IMR-90 (cell line): ENCODE results near the gene ACBD7. TPM values are rescaled to one million over a fixed set of nuclear protein-coding genes. Genes with fewer than 3 reads are reported as not detected.

Source experiments
- ATAC-seq: fragments of 200-7000 bp; cut with Tn5 transposase; 2 replicates; pipeline ENCODE4 v1.9.1; 2020; ENCODE audit warnings: low read depth, mild to moderate bottlenecking, moderate library complexity
- BruUV-seq: library from RNA; stranded (reverse); fragments of 400-500 nt; replicated peaks from 2 replicates; lab custom pipeline; 2021; lab: Mats Ljungman, UMichigan
- CTCF ChIA-PET: fragments of 300-600 bp; formaldehyde crosslinking; extraction: SDS; loops from one replicate; lab custom pipeline; 2021; ENCODE audit warnings: antibody characterized with exemption; lab: Yijun Ruan, JAX
- POLR2A ChIA-PET: fragments of 300-600 bp; sonication (Branson Sonifier 250); formaldehyde crosslinking; loops from one replicate; lab custom pipeline; 2022; ENCODE audit warnings: antibody characterized with exemption; ENCODE audit not compliant: unreplicated experiment; lab: Charles Lee
- DNase-seq: peaks from one replicate; pipeline ENCODE4 v3.0.0; 2013
- H2AFZ ChIP-seq: replicated peaks from 2 replicates; pipeline ENCODE3; 2013; ENCODE audit warnings: low read length, mild to moderate bottlenecking; ENCODE audit not compliant: poor library complexity
- H2AK5ac ChIP-seq: 2 replicates; pipeline ENCODE4 v1.6.1; 2013; ENCODE audit warnings: low read depth, low read length, inconsistent platforms
- H2AK9ac ChIP-seq: replicated peaks from 2 replicates; pipeline ENCODE3; 2013; ENCODE audit warnings: mild to moderate bottlenecking, low read depth, low read length, moderate library complexity; ENCODE audit not compliant: poor library complexity
- H2BK120ac ChIP-seq: 2 replicates; pipeline ENCODE4 v1.6.1; 2013; ENCODE audit warnings: low read depth, low read length, inconsistent platforms
- H2BK15ac ChIP-seq: 3 replicates; pipeline ENCODE4 v1.6.1; 2013; ENCODE audit warnings: low read depth, low read length, inconsistent platforms
- H2BK20ac ChIP-seq: 2 replicates; pipeline ENCODE4 v1.6.1; 2013; ENCODE audit warnings: low read depth, mild to moderate bottlenecking, inconsistent platforms, low read length, moderate library complexity
- H2BK5ac ChIP-seq: 2 replicates; pipeline ENCODE4 v1.6.1; 2013; ENCODE audit warnings: mild to moderate bottlenecking, low read depth, low read length, inconsistent platforms; ENCODE audit not compliant: poor library complexity, severe bottlenecking
- H3K14ac ChIP-seq: replicated peaks from 2 replicates; pipeline ENCODE4 v1.6.1; 2013; ENCODE audit warnings: low read depth, low read length, inconsistent platforms
- H3K18ac ChIP-seq: 2 replicates; pipeline ENCODE4 v1.6.1; 2013; ENCODE audit warnings: low read depth, low read length, control low read depth
- H3K23ac ChIP-seq: 2 replicates; pipeline ENCODE4 v1.6.1; 2013; ENCODE audit warnings: low read depth, low read length, inconsistent platforms
- H3K27ac ChIP-seq: 2 replicates; pipeline ENCODE4 v1.5.1; 2013; ENCODE audit warnings: mild to moderate bottlenecking, control low read depth, low read length; ENCODE audit not compliant: insufficient read depth
- H3K27me3 ChIP-seq: 2 replicates; pipeline ENCODE4 v1.6.1; 2013; ENCODE audit warnings: low read length; ENCODE audit not compliant: control insufficient read depth, insufficient read depth
- H3K36me3 ChIP-seq: 2 replicates; pipeline ENCODE4 v1.6.1; 2013; ENCODE audit warnings: low read length, mixed read lengths; ENCODE audit not compliant: control insufficient read depth, insufficient read depth
- H3K4ac ChIP-seq: 2 replicates; pipeline ENCODE4 v1.6.1; 2013; ENCODE audit warnings: low read depth, low read length, inconsistent platforms
- H3K4me1 ChIP-seq: 2 replicates; pipeline ENCODE4 v1.6.1; 2013; ENCODE audit warnings: low read length, mixed read lengths; ENCODE audit not compliant: control insufficient read depth, insufficient read depth
- H3K4me2 ChIP-seq: 2 replicates; pipeline ENCODE4 v1.6.1; 2013; ENCODE audit warnings: low read depth, mild to moderate bottlenecking, control low read depth, low read length, moderate library complexity
- H3K4me3 ChIP-seq: 2 replicates; pipeline ENCODE4 v1.5.1; 2013; ENCODE audit warnings: low read depth, mild to moderate bottlenecking, control low read depth, low read length, moderate library complexity; ENCODE audit not compliant: insufficient read depth
- H3K56ac ChIP-seq: 2 replicates; pipeline ENCODE4 v1.6.1; 2013; ENCODE audit warnings: low read length, inconsistent platforms; ENCODE audit not compliant: insufficient read depth; ENCODE audit errors: extremely low read depth
- H3K79me1 ChIP-seq, 2 experiments: 2 replicates each; pipeline ENCODE4 v1.6.1; 2013; ENCODE audit warnings: low read length in 2 of 2, inconsistent platforms in 1 of 2, low read depth in 1 of 2
- H3K9ac ChIP-seq: 2 replicates; pipeline ENCODE4 v1.6.1; 2013; ENCODE audit warnings: low read depth, low read length, control low read depth
- H3K9me1 ChIP-seq: 2 replicates; pipeline ENCODE4 v1.6.1; 2013; ENCODE audit warnings: low read length, inconsistent platforms; ENCODE audit not compliant: insufficient read depth
- H3K9me3 ChIP-seq: 2 replicates; pipeline ENCODE4 v1.6.1; 2013; ENCODE audit warnings: low read length; ENCODE audit not compliant: control insufficient read depth, insufficient read depth
- H4K20me1 ChIP-seq: 2 replicates; pipeline ENCODE4 v1.6.1; 2013; ENCODE audit warnings: low read length, inconsistent platforms; ENCODE audit not compliant: insufficient read depth
- H4K5ac ChIP-seq: 2 replicates; pipeline ENCODE4 v1.6.1; 2013; ENCODE audit warnings: mild to moderate bottlenecking, low read depth, low read length, control low read depth
- H4K8ac ChIP-seq, 2 experiments: 2 replicates each; pipeline ENCODE4 v1.6.1; 2013; ENCODE audit warnings: low read depth in 2 of 2, low read length in 2 of 2, control low read depth in 1 of 2, inconsistent platforms in 1 of 2
- H4K91ac ChIP-seq: 2 replicates; pipeline ENCODE4 v1.6.1; 2013; ENCODE audit warnings: low read depth, low read length, inconsistent platforms; ENCODE audit not compliant: insufficient read depth
- BHLHE40 ChIP-seq: fragments of 150-350 bp; IDR thresholded peaks from 2 replicates; pipeline ENCODE4 v1.6.1; 2016; ENCODE audit warnings: mild to moderate bottlenecking, low read depth, low read length
- CEBPB ChIP-seq: IDR thresholded peaks from 2 replicates; pipeline ENCODE4 v1.6.1; 2012; ENCODE audit warnings: low read depth, low read length, improper control_type of control experiment
- CHD1 ChIP-seq: IDR thresholded peaks from 2 replicates; pipeline ENCODE4 v1.6.1; 2012; ENCODE audit warnings: low read depth, low read length, improper control_type of control experiment
- CTCF ChIP-seq: conservative IDR thresholded peaks from 2 replicates; pipeline ENCODE4 v1.5.1; 2012; ENCODE audit warnings: mild to moderate bottlenecking, low read depth, low read length, improper control_type of control experiment
- ELK1 ChIP-seq: fragments of 150-350 bp; IDR thresholded peaks from 2 replicates; pipeline ENCODE4 v1.6.1; 2016; ENCODE audit warnings: low read depth, mild to moderate bottlenecking, low read length, moderate library complexity, borderline replicate concordance
- FOS ChIP-seq: fragments of 150-350 bp; IDR thresholded peaks from 2 replicates; pipeline ENCODE4 v1.6.1; 2016; ENCODE audit warnings: low read depth, low read length
- MAFK ChIP-seq: IDR thresholded peaks from 2 replicates; pipeline ENCODE4 v1.6.1; 2012; ENCODE audit warnings: low read depth, low read length, improper control_type of control experiment
- MAZ ChIP-seq: IDR thresholded peaks from 2 replicates; pipeline ENCODE4 v1.6.1; 2012; ENCODE audit warnings: low read depth, mild to moderate bottlenecking, low read length, improper control_type of control experiment, moderate library complexity, borderline replicate concordance
- NFE2L2 ChIP-seq: fragments of 150-350 bp; IDR thresholded peaks from 2 replicates; pipeline ENCODE4 v1.6.1; 2016; ENCODE audit warnings: low read depth, mild to moderate bottlenecking, low read length
- RAD21 ChIP-seq: IDR thresholded peaks from 2 replicates; pipeline ENCODE4 v1.6.1; 2012; ENCODE audit warnings: low read length, improper control_type of control experiment
- RCOR1 ChIP-seq: IDR thresholded peaks from 2 replicates; pipeline ENCODE4 v1.6.1; 2012; ENCODE audit warnings: mild to moderate bottlenecking, low read length, improper control_type of control experiment; ENCODE audit not compliant: insufficient replicate concordance
- RFX5 ChIP-seq: IDR thresholded peaks from 2 replicates; pipeline ENCODE4 v1.8.0; 2012; ENCODE audit warnings: low read depth, mild to moderate bottlenecking, low read length, moderate library complexity
- SMC3 ChIP-seq: fragments of 150-350 bp; IDR thresholded peaks from 2 replicates; pipeline ENCODE4 v1.6.1; 2016; ENCODE audit warnings: low read depth, mild to moderate bottlenecking, antibody characterized with exemption, low read length, moderate library complexity
- USF2 ChIP-seq: fragments of 150-350 bp; IDR thresholded peaks from 2 replicates; pipeline ENCODE4 v1.6.1; 2017; ENCODE audit warnings: mild to moderate bottlenecking, antibody characterized with exemption, low read length, low read depth
- WGBS, 2 experiments: methylation state at CpG; one replicate each; pipeline versions ENCODE4 v1.1.5 to v1.1.7; 2013; ENCODE audit warnings: missing lambda C conversion rate in 2 of 2; ENCODE audit not compliant: insufficient read length in 1 of 2; ENCODE audit errors: extremely low coverage in 2 of 2; 5-methylcytosine and 5-hydroxymethylcytosine counted together
- dilution Hi-C: fragments of 300-500 bp; cut with HindIII; formaldehyde crosslinking; loops from one replicate; pipeline ENCODE4 v1.14.3; 2018; ENCODE audit warnings: low sequenced_read_pairs; ENCODE audit not compliant: unreplicated experiment
- in situ Hi-C: fragments of 300-500 bp; cut with MboI; formaldehyde crosslinking; loops from 3 replicates; pipeline ENCODE4 v1.14.3; 2019; ENCODE audit warnings: low sequenced_read_pairs, inconsistent platforms, mixed read lengths
- intact Hi-C: fragments of 100-400 bp; cut with micrococcal nuclease; formaldehyde crosslinking; loops from 2 replicates; pipeline ENCODE4 v1.10.0; 2022
- polyA plus RNA-seq, 3 experiments: library from polyadenylated mRNA; depleted of rRNA; stranded (reverse); fragments of >200 nt; gene quantifications; 2 replicates each; pipeline ENCODE4 v1.2.3, GENCODE V29; 2012; ENCODE audit warnings: low replicate concordance in 1 of 3
- total RNA-seq: library from RNA; depleted of rRNA; stranded (reverse); fragments of >200 nt; gene quantifications from 2 replicates; pipeline ENCODE4 v1.2.3, GENCODE V29; 2012

The ACBD7 gene
- total and polyA plus RNA-seq, 2 of the 4 experiments (the other 2 are of a cell fraction), result 0.29 to 0.54 TPM

GRCh38 chr10:15122477-15123030 lies 34.0 kb upstream of the ACBD7 start:
- no peak for TF ChIP-seq USF2
- no peak for TF ChIP-seq CEBPB
- TF ChIP-seq BHLHE40, result no peak
- no peak for TF ChIP-seq MAZ
- TF ChIP-seq MAFK, result no peak
- no peak for TF ChIP-seq ELK1
- no peak for TF ChIP-seq RCOR1
- no peak for TF ChIP-seq RFX5
- no peak for TF ChIP-seq SMC3
- TF ChIP-seq NFE2L2, result no peak
- no peak for TF ChIP-seq CHD1
- no peak for TF ChIP-seq FOS
- no peak for TF ChIP-seq CTCF
- no peak for TF ChIP-seq RAD21
- Histone ChIP-seq H3K4me1 (peaks cover 7% of the 10 kb centered on the region), H2BK20ac (no peak overlapping the region; the same call in 1 of the 2 replicates), H3K23ac (no peak overlapping the region), H3K9ac (no peak overlapping the region), H3K9me3 (no peaks in the 10 kb centered on the region), H3K36me3 (peaks cover 16% of the 10 kb centered on the region), H3K27ac (no peak overlapping the region), H2AK9ac (no peak overlapping the region), H3K4me3 (no peak overlapping the region), H3K4ac (0 out of 2 replicates have a peak overlapping the region, but pooled peaks have one; percentile 18), H2AFZ (no peak overlapping the region), H3K4me2 (no peak overlapping the region), H3K56ac (no peak overlapping the region), H3K14ac (no peak overlapping the region), H2BK15ac (no peak overlapping the region), H2BK120ac (no peak overlapping the region), H3K9me1 (peaks cover 4% of the 10 kb centered on the region; the same call in 1 of the 2 replicates), H4K5ac (no peak overlapping the region), H3K27me3 (no peaks in the 10 kb centered on the region), H4K20me1 (no peaks in the 10 kb centered on the region), H2AK5ac (no peak overlapping the region), H3K18ac (no peak overlapping the region), H2BK5ac (no peak overlapping the region), H3K79me1 (peaks cover 2 to 12% of the 10 kb centered on the region in 2 experiments; a peak in 3 of 4 replicates), H4K91ac (no peak overlapping the region), H4K8ac (no peak overlapping the region)
- ChIA-PET POLR2A (no interaction called here), CTCF (no interaction called here)
- in situ Hi-C loops (no loop called here), dilution Hi-C loops (no loop called here), intact Hi-C loops (no loop called here)
- WGBS, 2 experiments, result 90% methylated on average over 2 of the region's 9 CpGs; no CpG with 5 or more reads in 1 of the 2 experiments
- ATAC-seq (no peak), DNase-seq (no peak)
- BruUV-seq, result no TSS peak
